Ectodermal cell (in vitro differentiated cells): ENCODE measurements around the gene LIX1L.

Source experiments
- H3K27ac ChIP-seq: 2 replicates; pipeline ENCODE4 v1.7.0; 2013; ENCODE audit warnings: mild to moderate bottlenecking, low read depth, low read length; ENCODE audit not compliant: insufficient read depth, poor library complexity, severe bottlenecking
- H3K27me3 ChIP-seq: 2 replicates; pipeline ENCODE4 v1.7.0; 2013; ENCODE audit warnings: mild to moderate bottlenecking, low read length; ENCODE audit not compliant: insufficient read depth, control insufficient read depth, poor library complexity, severe bottlenecking
- H3K36me3 ChIP-seq: one replicate; pipeline ENCODE4 v1.7.0; 2013; ENCODE audit warnings: low read length; ENCODE audit not compliant: control insufficient read depth, insufficient read depth
- H3K4me1 ChIP-seq: one replicate; pipeline ENCODE4 v1.7.0; 2013; ENCODE audit warnings: low read length; ENCODE audit not compliant: control insufficient read depth, insufficient read depth
- H3K4me3 ChIP-seq: 2 replicates; pipeline ENCODE4 v1.7.0; 2013; ENCODE audit warnings: low read depth, low read length, control low read depth; ENCODE audit not compliant: insufficient read depth
- H3K9me3 ChIP-seq: 2 replicates; pipeline ENCODE4 v1.7.0; 2013; ENCODE audit warnings: mild to moderate bottlenecking, low read length, moderate library complexity; ENCODE audit not compliant: control insufficient read depth
- WGBS, 2 experiments: methylation state at CpG; one replicate each; pipeline ENCODE4 v1.1.7; 2013; ENCODE audit warnings: missing lambda C conversion rate in 2 of 2; 5-methylcytosine and 5-hydroxymethylcytosine counted together

The LIX1L gene

GRCh38 chr1:145895471-145895870, 62.3 kb downstream of the LIX1L start:
- Histone ChIP-seq H3K4me3 (no peak overlapping the region), H3K36me3 (no peaks in the 10 kb centered on the region), H3K27ac (no peak overlapping the region), H3K27me3 (no peaks in the 10 kb centered on the region), H3K9me3 (no peaks in the 10 kb centered on the region), H3K4me1 (peaks cover 15% of the 10 kb centered on the region)
- 97 to 100% methylated on average over 1 of the region's 1 CpG for WGBS, 2 experiments

DNA sequence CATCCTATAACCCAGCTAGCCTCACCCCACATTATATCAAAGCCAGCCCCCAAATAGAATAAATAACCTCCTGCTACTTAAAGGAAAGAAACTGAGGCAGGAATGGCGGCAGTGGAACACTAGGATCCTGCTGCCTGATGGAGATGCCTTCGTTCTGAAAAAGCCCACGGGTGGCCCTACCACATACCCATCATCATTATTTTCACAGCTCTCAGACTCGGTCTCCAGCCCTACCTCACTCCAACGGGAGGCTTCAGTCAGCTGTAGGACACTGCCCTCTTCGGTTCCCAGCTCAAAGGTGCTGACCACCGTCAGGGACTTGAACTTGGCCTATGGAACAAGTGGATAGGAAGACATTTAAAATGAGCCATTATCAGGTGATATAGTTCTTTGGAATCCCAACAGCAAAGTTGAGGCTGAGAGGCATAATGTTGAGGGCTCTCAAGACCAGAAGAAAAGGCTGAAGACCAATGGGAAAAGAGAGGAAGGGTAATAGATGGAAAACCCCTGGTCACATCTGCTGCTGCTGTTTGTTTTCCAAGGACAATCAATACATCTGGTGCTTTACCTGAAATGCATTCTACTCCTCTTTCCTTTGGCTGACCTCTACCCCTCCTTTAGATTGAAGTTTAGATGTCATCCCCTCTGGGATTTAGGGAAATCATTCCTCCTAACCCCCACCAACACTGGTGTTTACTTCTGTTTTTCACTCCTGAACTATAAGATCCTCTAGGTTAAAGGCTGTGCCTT, 64.3 kb downstream of the LIX1L start:
- WGBS, 2 experiments, result 92 to 93% methylated on average over 7 of the region's 7 CpGs
- H3K27me3 ChIP-seq, result no peaks in the 10 kb centered on the region
- H3K4me3 ChIP-seq, result no peak overlapping the region
- no peaks in the 10 kb centered on the region for H3K36me3 ChIP-seq
- H3K27ac ChIP-seq, result no peak overlapping the region
- no peaks in the 10 kb centered on the region for H3K9me3 ChIP-seq
- peaks cover 8% of the 10 kb centered on the region for H3K4me1 ChIP-seq

DNA sequence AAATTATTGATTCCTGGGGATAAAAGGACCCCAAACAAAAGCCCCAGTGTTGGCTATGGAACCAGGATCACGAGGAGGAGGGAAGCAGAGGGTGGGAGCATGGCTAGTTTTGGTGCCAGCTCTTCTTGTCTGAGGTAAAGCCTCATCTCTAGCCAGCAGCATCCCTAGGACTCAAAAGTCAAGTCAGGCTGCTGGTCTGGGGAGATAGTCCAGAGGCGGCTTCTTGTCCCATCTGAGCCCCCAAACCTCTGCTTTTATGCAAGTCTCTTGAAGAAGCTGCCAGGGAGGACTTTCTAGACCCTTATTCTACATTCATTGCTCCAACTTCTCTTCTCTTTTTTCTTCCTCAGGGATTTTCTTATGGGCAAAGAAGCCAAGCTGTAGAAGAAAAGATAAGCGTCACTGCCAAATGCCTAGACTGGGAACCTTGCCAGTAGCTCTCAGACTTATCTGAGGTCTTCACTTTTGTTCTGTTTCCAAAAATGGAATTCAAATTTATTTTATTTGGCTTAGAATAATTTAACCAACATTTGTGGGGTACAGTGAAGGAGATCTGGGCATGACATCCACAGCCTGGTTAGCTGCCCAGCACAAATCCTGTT, 65.2 kb downstream of the LIX1L start:
- Histone ChIP-seq H3K27ac (peak overlapping the region; percentile 67), H3K9me3 (no peaks in the 10 kb centered on the region), H3K27me3 (no peaks in the 10 kb centered on the region), H3K4me3 (peak overlapping the region; percentile 16), H3K4me1 (peaks cover 8% of the 10 kb centered on the region), H3K36me3 (no peaks in the 10 kb centered on the region)
- 79 to 85% methylated on average over 3 of the region's 3 CpGs for WGBS, 2 experiments

GRCh38 chr1:145891587-145892485, 66.0 kb downstream of the LIX1L start:
- H3K27ac ChIP-seq, result peak overlapping the region; percentile 67
- H3K4me1 ChIP-seq, result peaks cover 8% of the 10 kb centered on the region
- no peaks in the 10 kb centered on the region for H3K36me3 ChIP-seq
- 6 to 11% methylated on average over 6 of the region's 6 CpGs for WGBS, 2 experiments
- H3K27me3 ChIP-seq, result peaks cover 1% of the 10 kb centered on the region
- peak overlapping the region; percentile 16 for H3K4me3 ChIP-seq
- H3K9me3 ChIP-seq, result no peaks in the 10 kb centered on the region

DNA sequence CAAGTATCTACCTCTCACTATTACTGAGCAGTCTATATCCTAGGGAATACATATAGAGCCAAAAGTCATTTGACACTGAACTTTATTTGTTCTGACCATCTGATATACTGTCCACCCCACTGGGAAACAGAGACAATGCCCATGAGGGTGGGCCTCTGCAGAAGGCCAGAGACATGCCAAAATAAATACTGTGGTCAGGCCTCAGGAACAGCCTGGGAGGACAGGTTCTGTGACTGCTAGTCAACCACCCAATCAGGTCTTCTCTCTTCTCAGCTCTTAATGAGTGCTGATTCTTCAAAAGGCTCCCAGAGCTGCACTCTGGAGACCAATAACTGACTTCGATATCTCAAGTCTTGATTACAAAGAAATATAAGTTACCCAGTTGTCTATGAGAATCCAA, 66.7 kb downstream of the LIX1L start:
- 90 to 100% methylated on average over 1 of the region's 1 CpG for WGBS, 2 experiments
- no peak overlapping the region for H3K27ac ChIP-seq
- no peaks in the 10 kb centered on the region for H3K9me3 ChIP-seq
- peaks cover 8% of the 10 kb centered on the region for H3K27me3 ChIP-seq
- peaks cover 8% of the 10 kb centered on the region for H3K4me1 ChIP-seq
- H3K4me3 ChIP-seq, result no peak overlapping the region
- H3K36me3 ChIP-seq, result no peaks in the 10 kb centered on the region

GRCh38 chr1:145889722-145890121, 68.1 kb downstream of the LIX1L start:
- peaks cover 8% of the 10 kb centered on the region for H3K4me1 ChIP-seq
- WGBS, 2 experiments, result 86 to 89% methylated on average over 3 of the region's 3 CpGs
- no peak overlapping the region for H3K4me3 ChIP-seq

DNA sequence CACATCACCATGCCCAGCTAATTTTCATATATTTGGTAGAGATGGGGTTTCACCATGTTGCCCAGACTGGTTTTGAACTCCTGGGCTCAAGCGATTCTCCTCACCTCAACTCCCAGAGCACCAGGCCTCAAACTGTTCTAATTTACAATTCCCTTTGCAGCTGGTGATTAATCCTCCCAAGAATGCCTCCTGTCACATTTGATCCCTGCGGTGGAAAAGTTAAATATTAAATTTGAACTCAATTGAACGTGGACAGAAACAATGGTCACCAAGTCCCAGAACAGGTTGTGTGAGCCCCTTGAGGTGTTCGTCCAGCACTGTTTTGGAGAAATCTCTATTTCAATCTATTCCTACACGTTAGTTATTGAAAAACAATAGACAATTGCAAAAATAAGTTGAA, 70.2 kb downstream of the LIX1L start:
- Histone ChIP-seq H3K4me3 (no peak overlapping the region), H3K27ac (no peak overlapping the region), H3K4me1 (peaks cover 7% of the 10 kb centered on the region), H3K27me3 (peaks cover 40% of the 10 kb centered on the region), H3K36me3 (no peaks in the 10 kb centered on the region), H3K9me3 (no peaks in the 10 kb centered on the region)
- 82 to 84% methylated on average over 5 of the region's 5 CpGs for WGBS, 2 experiments

More at GRCh38 chr1:145889722-145890121, 68.1 kb downstream of the LIX1L start:
- no peak overlapping the region for H3K27ac ChIP-seq
- peaks cover 22% of the 10 kb centered on the region for H3K27me3 ChIP-seq
- H3K36me3 ChIP-seq, result no peaks in the 10 kb centered on the region
- H3K9me3 ChIP-seq, result no peaks in the 10 kb centered on the region

- H3K9me3 ChIP-seq, result no peaks in the 10 kb centered on the region
- H3K27ac ChIP-seq, result no peak overlapping the region
- H3K4me3 ChIP-seq, result no peak overlapping the region
- peaks cover 43% of the 10 kb centered on the region for H3K27me3 ChIP-seq
- H3K36me3 ChIP-seq, result no peaks in the 10 kb centered on the region
- 31 to 36% methylated on average over 8 of the region's 8 CpGs for WGBS, 2 experiments
- H3K4me1 ChIP-seq, result no peaks in the 10 kb centered on the region
Observed at GRCh38 chr1:145886816-145887215, 71.0 kb downstream of the LIX1L start.

GRCh38 chr1:145886390-145886789, 71.4 kb downstream of the LIX1L start:
- no peaks in the 10 kb centered on the region for H3K4me1 ChIP-seq
- no peak overlapping the region for H3K27ac ChIP-seq
- WGBS, 2 experiments, result 68 to 71% methylated on average over 11 of the region's 11 CpGs
- peak overlapping the region; percentile 64 for H3K4me3 ChIP-seq
- no peaks in the 10 kb centered on the region for H3K9me3 ChIP-seq
- H3K36me3 ChIP-seq, result no peaks in the 10 kb centered on the region
- H3K27me3 ChIP-seq, result peaks cover 43% of the 10 kb centered on the region

DNA sequence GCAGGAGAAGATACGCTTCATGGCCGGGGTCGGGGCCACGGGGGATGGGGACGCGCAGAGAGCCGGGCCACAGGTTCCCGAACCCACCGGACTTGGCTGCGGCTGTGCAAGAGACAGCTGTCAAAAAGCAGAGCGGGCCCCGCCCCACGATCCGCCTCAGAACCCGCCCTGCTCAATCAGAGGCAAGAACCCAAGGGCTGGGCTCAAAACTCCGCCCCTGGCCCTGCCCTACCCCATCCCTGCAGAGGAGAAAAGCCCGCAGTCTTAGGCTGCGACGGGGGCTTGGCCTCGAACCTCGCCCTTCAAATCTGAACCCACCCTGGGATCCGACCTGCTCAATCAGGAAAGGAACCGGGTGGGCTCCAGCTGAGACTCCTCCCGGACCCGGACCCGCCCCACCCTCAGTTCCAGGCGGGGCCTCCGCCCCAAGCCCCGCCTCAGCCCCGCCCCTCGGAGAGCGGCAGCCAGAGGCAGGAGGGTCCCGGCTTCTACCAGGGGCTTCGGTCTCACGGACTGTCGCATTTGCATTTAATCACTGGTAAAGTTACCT, 72.0 kb downstream of the LIX1L start, which contains the start of gene ANKRD35:
TSS of gene ANKRD35 (minus strand) at position 129 of the 550 bp plus-strand sequence. CDS start at position 21, 108 bp downstream.
- Histone ChIP-seq H3K4me1 (no peaks in the 10 kb centered on the region), H3K27me3 (peaks cover 43% of the 10 kb centered on the region)

More for the DNA sequence above, 72.0 kb downstream of the LIX1L start, which contains the start of gene ANKRD35:
- H3K4me3 ChIP-seq, result peak within 1 kb of the TSS; percentile 64
- no peaks in the 10 kb centered on the region for H3K36me3 ChIP-seq
- H3K9me3 ChIP-seq, result no peaks in the 10 kb centered on the region
- H3K27ac ChIP-seq, result no peak within 1 kb of the TSS
- 1% methylated on average over 36 of the region's 36 CpGs for WGBS, 2 experiments
